DMS114 treated with DMSO at 0.1 percent for 48 hours (cell line): ENCODE data around the gene ACTR3C.
"Not testable (repeated sequence)": the region's sequence is repeated elsewhere in the genome, so short reads cannot be mapped to it uniquely, and the experiment has no call there.

ENCODE experiments used
- DNase-seq: peaks from one replicate; lab custom pipeline; 2025; ENCODE audit not compliant: unreplicated experiment; lab: John Stamatoyannopoulos, UW

ACTR3C gene

GRCh38 chr7:150219941-150220658, 103.2 kb downstream of the ACTR3C start:
- DNase-seq, result not testable (repeated sequence)

- DNase-seq, result not testable (repeated sequence)
Measured at GRCh38 chr7:150206848-150207247, 116.5 kb downstream of the ACTR3C start.

DNA sequence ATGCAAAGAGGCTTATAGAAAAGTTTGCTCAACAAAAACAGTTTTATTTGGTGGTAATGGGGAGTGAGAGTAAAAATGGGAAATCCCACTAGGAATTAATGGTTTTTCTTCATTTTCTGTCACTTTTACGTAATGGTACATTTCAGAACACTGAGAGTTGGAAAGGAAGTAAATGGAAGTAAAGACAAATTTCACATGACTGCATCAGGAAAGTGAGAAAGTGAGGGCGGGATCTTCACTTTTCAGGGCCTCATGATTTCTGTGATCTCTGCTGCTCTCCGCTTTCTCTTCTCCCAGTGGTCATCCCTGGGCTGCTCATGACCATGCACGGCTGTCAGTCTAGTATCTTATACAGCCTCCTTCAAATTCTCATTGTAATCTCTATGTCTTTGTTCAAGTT, 117.5 kb downstream of the ACTR3C start:
- DNase-seq, result not testable (repeated sequence)

GRCh38 chr7:150204577-150204976, 118.8 kb downstream of the ACTR3C start:
- DNase-seq, result not testable (repeated sequence)

DNA sequence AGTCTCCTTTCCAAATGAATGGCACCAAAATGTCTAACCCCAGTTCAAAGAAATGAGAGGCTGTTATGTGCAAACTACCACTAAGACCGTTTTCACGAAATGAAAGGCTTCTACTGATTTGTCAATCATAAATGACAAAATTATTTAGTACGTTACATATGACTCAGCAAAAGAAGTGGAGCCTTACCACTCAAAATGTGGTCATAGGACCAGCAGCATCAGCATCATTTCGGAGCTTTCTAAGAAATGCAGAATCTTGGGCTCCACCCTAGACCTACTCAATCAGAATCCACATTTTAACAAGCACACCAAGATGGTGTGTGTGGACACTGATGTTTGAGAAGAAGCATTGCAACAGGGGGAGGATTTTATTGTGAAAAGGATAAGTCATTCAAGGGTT, 120.5 kb downstream of the ACTR3C start:
- not testable (repeated sequence) for DNase-seq
